ENCODE measurements around the gene DEFB123.

DEFB123 gene

GRCh38 chr20:31474758-31475427, 34.5 kb downstream of the DEFB123 start, which contains the start of the genes DEFB124 and REM1:
DEFB124 (minus strand) TSS chr20:31475127; CDS start chr20:31473013, 2,114 bp downstream.
REM1 (plus strand) TSS chr20:31475288; CDS start chr20:31476446, 1,158 bp downstream.
- no peak for DNase-seq

DNA sequence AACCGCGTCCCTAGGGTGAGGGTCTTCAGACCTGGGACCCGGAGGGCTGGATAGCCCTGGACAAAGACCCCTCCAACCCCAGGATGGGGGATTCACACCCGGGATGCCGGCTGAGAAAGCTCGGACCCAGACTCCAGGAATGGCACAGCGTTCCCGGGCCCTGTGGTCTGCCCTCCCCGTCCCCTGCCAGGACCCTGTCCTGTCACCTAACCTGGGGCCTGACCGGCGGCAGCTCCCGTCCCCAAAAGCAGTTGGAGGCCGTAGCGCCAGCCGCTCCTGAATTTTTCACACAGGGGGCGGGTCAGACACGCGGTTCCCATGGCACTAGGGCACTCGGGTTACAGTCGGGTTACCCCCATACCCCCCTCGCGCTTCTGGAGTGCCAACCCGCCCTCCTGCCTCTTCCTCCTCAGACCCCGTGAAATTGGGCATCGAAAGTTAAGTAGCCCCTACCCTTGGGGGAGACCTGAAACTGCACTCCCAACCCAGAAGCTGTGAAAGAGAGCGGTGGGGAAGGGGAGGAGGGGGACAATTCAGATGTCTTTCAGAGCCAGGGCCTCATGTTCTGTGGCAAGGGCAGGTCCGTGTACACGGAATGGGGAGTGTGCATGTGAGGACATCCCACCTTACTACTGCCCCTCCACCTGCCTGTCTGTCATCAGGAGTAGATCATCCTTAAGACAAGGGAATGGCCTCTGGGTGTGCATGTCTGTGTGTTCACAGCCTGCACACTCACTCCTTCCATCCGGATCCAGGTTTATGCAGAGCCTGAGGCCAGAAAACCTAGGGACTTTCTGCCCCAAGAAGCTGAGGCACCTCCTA, 35.3 kb downstream of the DEFB123 start:
- DNase-seq: no peak

DNA sequence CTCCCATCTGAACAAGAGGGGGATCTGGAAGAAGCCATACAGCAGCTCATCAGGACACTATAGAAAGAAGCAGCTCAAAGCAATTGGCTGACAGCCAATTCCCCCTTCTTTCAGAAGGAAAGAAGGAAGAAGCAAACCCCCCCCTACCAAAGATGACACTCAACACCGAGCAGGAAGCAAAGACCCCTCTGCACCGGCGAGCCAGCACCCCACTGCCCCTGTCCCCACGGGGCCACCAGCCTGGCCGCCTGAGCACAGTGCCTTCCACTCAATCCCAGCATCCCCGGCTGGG, 35.8 kb downstream of the DEFB123 start:
- no peak for DNase-seq

DNA sequence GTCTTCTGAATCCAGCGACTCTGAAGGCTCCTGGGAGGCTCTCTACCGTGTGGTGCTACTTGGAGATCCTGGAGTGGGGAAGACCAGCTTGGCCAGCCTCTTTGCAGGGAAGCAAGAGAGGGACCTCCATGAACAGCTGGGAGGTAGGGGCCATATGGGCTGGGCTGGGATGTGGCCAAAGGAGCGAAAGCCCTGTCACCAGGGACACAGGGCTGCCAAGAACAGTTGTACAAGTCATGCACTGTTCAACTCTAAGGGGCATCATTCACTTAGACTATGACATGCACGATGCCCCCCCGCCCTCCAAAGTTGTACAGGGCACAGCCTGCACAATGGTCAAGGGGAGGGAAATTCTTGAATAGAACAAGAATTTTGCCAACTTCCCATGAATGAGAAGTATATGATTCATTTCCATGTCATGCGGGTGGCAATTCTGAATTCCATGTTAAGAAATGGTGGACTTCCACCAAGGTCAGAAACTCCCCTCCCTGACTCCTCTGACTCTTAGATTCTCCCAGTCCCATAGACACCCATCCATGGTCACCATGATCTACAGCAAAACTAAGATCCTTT, 36.3 kb downstream of the DEFB123 start:
- no peak for DNase-seq

DNA sequence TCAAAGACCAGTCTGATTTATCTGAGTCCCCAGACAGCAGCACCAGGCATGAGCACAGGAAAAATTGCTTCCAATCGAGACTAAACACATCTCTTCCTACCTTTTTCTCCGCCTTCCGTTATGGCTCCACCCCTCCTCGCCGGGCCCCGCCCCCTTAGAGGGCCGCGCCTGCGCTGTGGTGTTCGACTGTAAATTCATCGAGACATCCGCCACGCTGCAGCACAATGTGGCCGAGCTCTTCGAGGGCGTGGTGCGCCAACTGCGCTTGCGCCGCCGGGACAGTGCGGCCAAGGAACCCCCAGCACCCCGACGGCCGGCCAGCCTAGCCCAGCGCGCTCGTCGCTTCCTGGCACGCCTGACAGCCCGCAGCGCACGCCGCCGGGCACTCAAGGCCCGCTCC, 43.6 kb downstream of the DEFB123 start:
- DNase-seq: no peak

DNA sequence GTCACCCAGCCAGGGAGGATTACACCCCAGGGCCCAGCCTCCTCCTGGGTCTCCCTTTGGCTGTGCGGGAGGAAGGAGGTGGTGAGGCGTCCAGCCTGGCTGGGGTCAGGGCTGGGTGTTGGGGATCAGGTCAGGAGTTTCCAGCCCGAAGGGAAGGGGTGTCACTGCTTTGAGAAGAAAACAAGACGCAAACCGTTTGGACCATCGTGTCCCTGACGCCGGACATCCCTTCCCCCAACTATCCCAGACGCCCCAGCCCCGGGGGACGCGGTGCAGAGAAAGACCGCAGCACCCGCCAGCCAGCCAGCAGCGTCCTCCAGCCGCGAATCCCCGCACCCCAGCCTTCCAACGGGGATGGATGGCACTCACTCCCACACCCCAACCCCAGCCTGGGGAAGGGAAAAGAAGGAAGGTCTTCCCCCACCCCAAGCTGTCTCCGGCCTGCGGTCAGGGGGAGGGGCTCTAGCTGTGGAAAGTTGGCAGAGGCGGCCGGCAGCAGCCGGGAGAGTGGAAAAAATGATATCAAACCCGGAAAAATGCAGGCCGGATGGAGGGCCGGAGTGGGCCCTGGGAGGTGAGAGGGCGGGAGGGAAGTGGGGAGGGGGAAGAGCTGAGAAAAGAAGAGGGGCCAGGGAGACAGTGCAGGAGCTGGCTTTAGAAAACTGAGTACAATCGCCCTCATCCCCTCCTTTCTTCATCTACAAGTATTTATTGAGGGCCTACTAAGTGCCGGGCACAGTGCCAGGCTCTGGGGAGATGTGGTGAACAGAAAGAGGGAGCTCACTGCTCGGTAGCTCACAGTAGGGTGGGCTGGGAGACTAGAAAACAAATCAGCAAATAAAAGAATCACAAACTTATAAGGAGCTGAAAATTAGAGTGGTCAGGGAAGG, 45.3 kb downstream of the DEFB123 start:
- DNase-seq: no peak

- no peak for DNase-seq
These were observed 47.7 kb downstream of the DEFB123 start for GRCh38 chr20:31488115-31488514.

DNA sequence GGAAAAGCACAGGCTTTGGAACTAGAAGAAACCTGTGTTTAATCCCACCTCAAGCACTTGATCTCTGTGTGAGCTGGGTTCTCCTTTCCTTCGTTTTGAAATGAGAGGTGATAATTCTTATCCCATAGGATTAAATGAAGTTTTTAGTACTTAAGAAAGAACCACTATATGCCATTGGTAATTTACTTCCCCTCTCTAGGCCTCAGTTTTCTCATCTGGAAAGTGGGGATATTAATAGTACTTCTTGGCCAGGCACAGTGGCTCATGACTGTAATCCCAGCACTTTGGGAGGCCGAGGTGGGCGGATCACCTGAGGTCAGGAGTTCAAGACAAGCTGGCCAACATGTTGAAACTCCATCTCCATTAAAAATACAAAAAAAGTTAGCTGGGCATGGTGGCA, 48.7 kb downstream of the DEFB123 start:
- DNase-seq: no peak

- DNase-seq: no peak
These were observed 50.3 kb downstream of the DEFB123 start for GRCh38 chr20:31490752-31491151.

- DNase-seq: no peak
These were observed 53.7 kb downstream of the DEFB123 start for GRCh38 chr20:31494131-31494530.

DNA sequence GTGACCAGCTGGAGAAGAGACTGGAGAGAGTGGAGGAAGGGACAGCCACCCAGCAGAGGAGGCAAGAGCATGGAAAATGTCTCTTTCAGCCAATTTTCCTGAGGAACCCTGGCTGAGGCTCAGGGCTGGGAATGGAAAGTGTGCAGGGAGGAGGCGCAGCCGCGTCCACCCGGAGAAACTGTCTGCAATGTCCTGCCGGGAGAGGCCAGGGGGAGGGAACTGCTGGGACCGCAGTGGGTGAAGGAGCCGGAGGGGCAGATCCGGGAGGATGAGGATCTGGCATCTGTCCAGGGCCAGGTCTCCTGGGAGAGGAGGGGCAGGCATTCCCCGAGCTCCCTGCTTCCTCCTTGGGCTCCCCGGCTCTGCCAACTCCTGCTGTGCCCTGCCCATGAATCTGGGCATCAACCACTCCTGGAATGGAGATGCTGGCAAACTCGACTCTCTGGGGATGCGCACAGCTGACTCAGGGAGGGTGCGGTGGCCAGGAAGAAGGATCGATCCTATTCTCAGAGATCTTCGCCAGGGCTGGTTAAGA, 56.4 kb downstream of the DEFB123 start:
- DNase-seq: no peak

DNA sequence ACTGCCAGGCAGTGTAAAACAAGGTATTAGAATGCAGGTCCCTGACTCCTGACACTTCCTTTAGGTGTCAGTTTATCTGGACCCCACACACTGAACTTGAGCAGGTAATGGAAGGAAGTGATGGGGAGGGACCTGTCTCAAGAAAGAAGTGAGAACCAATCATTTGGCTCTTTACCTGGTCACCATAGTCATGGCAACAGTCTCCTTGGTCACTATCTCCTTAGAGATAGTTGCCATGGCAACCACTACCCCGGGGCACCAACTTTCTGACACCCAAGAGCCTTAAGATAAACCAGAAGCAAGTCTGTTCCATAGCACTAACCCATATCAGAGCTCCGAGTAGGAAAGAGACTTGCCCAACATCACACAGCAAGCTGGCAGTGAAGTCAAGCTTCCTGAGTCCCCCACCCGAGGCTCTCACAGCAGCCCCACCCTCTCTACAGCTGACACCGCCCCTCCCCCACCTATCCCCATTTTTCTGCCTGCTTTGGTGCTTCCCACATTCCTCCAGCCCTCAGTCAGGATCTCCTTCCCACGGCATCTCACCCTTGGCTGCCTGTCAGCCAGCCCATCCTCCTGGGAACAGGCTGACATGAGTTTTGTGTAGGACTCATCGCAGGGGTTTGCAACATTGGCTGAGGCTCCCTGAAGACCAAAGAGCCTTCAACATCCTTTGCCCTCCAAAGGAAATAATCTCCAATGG, 57.6 kb downstream of the DEFB123 start:
- DNase-seq: no peak
